Vagina (tissue), 2 donors: ENCODE measurements around the gene STEAP1.

Experiments
- POLR2A ChIP-seq, 2 donors: fragments of 450-650 bp; IDR thresholded peaks; one replicate each; pipeline ENCODE4 v1.6.1; 2017; ENCODE audit warnings: antibody characterized with exemption in 2 of 2, mild to moderate bottlenecking in 2 of 2, moderate library complexity in 2 of 2
- POLR2AphosphoS5 ChIP-seq, 2 donors: sonication (generic); formaldehyde crosslinking; IDR thresholded peaks; one replicate each; pipeline ENCODE4 v1.9.0; 2017; ENCODE audit warnings: antibody characterized with exemption in 2 of 2, mild to moderate bottlenecking in 2 of 2, low read depth in 1 of 2; ENCODE audit not compliant: insufficient read depth in 1 of 2
- TF ChIP-seq, protein P1 (sequence below), 3 experiments: fragments of 450-650 bp in 2 of 3; fragments of 200-600 bp in 1 of 3; sonication (generic) in 1 of 3; IDR thresholded peaks; one replicate each; pipeline ENCODE4 v1.5.1; 2017 to 2019; ENCODE audit warnings: antibody characterized with exemption in 3 of 3, mild to moderate bottlenecking in 2 of 3, moderate library complexity in 2 of 3

DNA sequence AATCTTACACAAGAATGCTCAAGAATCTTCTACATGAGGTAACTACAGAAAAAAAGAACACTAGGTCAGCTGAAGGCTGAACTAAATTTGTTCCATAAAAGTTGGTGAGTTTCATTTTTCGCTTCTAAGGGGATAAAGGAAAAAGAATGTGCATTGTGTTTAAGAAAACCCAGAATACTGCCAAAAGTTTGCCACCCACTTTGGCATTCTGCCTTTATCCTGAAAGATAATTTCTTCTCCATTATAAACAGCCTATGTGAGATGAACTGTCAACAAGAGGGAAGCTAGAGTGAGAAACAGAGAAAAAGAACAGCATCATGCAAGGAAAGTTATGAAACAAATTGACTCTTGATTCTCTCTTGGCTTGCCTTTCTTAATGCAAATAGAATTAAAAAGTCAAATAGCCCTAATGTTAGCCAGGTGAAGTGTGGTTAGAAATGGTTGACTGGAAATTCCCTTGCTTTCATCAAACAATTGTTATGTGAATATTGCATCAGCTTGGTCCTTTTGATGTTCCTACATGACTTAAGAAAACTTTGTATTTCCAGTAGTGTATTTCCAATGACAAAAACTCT is 25.8 kb downstream of the STEAP1 start:
- TF ChIP-seq, protein P1, sequence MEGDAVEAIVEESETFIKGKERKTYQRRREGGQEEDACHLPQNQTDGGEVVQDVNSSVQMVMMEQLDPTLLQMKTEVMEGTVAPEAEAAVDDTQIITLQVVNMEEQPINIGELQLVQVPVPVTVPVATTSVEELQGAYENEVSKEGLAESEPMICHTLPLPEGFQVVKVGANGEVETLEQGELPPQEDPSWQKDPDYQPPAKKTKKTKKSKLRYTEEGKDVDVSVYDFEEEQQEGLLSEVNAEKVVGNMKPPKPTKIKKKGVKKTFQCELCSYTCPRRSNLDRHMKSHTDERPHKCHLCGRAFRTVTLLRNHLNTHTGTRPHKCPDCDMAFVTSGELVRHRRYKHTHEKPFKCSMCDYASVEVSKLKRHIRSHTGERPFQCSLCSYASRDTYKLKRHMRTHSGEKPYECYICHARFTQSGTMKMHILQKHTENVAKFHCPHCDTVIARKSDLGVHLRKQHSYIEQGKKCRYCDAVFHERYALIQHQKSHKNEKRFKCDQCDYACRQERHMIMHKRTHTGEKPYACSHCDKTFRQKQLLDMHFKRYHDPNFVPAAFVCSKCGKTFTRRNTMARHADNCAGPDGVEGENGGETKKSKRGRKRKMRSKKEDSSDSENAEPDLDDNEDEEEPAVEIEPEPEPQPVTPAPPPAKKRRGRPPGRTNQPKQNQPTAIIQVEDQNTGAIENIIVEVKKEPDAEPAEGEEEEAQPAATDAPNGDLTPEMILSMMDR (IDR thresholded peaks at IDR 0.05) = no peak
- no peak for TF ChIP-seq POLR2A (IDR thresholded peaks at IDR 0.05)
- TF ChIP-seq POLR2AphosphoS5 (IDR thresholded peaks at IDR 0.05; ENCODE audit: insufficient read depth in 1 of 2, low read depth in 1 of 2) = no peak
